ENCODE data around the gene PRIMA1. TPM values are rescaled to one million over a fixed set of nuclear protein-coding genes. Genes with fewer than 3 reads are reported as not detected.
A peak's percentile ranks its signal among the peaks of the same experiment; 100 is the strongest.

PRIMA1 gene, protein sequence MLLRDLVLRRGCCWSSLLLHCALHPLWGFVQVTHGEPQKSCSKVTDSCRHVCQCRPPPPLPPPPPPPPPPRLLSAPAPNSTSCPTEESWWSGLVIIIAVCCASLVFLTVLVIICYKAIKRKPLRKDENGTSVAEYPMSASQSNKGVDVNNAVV
- total RNA-seq = 2.6 and 5.7 TPM in 2 replicates
- 0.53 and 2.1 TPM in 2 replicates for polyA plus RNA-seq

DNA sequence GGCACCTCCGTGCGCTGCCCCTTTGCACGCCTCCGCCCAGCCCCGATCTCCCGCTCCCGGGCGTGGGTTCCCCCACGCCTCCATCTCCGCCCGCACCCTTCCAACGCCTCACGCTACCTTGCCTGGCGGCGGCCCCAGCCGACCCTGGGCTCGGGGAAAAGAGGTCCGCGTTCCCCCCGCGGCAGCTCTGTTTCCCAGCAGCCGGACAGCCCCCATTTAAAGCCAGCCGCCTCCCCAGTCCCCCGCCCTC lies at the start of gene PRIMA1:
Gene PRIMA1, minus strand, starts transcription at position 193 of the 250 bp plus-strand sequence. CDS start 767 bp downstream, outside the sequence.
- peaks cover 12% of the 10 kb centered on the region for H3K27me3 ChIP-seq
- H3K4me1 ChIP-seq (ENCODE audit: low read depth) = peaks cover 12% of the 10 kb centered on the region
- no peak within 1 kb of the TSS for H3K27ac ChIP-seq
- H3K4me3 ChIP-seq = peak within 1 kb of the TSS; percentile 37
- DNase-seq (ENCODE audit: low read depth in 1 of 2, low spot score in 1 of 2) = no peak
- TF ChIP-seq, protein P1, sequence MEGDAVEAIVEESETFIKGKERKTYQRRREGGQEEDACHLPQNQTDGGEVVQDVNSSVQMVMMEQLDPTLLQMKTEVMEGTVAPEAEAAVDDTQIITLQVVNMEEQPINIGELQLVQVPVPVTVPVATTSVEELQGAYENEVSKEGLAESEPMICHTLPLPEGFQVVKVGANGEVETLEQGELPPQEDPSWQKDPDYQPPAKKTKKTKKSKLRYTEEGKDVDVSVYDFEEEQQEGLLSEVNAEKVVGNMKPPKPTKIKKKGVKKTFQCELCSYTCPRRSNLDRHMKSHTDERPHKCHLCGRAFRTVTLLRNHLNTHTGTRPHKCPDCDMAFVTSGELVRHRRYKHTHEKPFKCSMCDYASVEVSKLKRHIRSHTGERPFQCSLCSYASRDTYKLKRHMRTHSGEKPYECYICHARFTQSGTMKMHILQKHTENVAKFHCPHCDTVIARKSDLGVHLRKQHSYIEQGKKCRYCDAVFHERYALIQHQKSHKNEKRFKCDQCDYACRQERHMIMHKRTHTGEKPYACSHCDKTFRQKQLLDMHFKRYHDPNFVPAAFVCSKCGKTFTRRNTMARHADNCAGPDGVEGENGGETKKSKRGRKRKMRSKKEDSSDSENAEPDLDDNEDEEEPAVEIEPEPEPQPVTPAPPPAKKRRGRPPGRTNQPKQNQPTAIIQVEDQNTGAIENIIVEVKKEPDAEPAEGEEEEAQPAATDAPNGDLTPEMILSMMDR (IDR thresholded peaks at IDR 0.05; ENCODE audit: low read depth, low read length) = no peak
- no peaks in the 10 kb centered on the region for H3K9me3 ChIP-seq (ENCODE audit: low read depth)
- H3K36me3 ChIP-seq = no peaks in the 10 kb centered on the region

DNA sequence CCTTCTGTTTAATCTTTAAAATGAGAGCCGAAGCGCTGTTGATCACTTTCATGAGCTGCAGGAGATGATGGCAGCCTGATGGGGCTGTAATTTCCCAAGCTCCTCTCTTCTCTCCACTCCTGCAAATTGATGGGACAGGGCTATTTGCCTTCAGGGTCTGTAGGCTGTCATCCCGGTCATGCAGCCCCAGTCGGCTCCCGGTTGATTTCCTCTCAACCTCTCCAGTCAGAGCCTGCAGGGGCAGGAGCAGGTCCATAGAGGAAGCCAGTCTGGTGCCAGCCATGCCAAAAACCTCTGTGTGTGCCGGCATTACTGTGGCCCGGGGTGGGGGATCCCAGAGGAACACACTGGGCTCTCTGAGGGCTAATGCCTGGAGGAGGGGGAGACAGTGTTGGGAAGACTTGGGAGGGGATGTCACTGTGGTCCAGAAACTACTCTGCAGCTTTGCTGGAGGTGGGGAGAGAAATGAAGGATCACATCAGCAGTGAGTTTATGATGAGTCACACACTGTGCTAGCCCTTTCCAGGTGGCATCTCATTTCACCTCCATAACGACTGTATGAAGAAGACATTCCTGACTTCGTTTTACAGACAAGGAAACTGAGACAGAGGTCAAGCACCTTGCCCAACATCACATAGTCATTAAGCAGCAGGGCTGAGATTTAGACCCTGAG lies 46.5 kb upstream of the PRIMA1 start:
- no peak overlapping the region for H3K27ac ChIP-seq
- no peaks in the 10 kb centered on the region for H3K9me3 ChIP-seq (ENCODE audit: low read depth)
- no peak overlapping the region for H3K4me3 ChIP-seq
- TF ChIP-seq, protein P1 (IDR thresholded peaks at IDR 0.05; ENCODE audit: low read depth, low read length) = no peak
- no peaks in the 10 kb centered on the region for H3K27me3 ChIP-seq
- H3K4me1 ChIP-seq (ENCODE audit: low read depth) = no peaks in the 10 kb centered on the region
- no peak for DNase-seq (ENCODE audit: low read depth in 1 of 2, low spot score in 1 of 2)
- no peaks in the 10 kb centered on the region for H3K36me3 ChIP-seq

DNA sequence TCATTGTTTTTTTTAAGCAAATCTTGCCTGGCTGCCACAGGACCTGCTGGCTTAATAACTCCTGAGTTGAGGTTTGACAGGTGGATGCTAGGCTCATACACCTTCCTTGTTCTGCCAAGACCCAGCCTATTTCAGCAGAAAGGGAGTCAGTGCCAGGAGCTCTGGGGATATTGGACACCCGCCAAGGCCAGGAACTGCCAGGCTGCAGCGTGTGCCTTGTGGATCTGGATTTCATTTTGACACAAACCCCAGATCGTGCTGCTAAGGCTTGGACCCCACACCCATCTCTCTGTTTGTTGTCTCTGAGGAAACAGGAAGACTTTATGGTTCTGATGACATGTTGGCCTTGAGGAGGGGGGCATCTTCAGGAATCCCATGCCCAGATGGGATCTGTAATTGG lies 44.4 kb upstream of the PRIMA1 start:
- no peaks in the 10 kb centered on the region for H3K4me1 ChIP-seq (ENCODE audit: low read depth)

DNA sequence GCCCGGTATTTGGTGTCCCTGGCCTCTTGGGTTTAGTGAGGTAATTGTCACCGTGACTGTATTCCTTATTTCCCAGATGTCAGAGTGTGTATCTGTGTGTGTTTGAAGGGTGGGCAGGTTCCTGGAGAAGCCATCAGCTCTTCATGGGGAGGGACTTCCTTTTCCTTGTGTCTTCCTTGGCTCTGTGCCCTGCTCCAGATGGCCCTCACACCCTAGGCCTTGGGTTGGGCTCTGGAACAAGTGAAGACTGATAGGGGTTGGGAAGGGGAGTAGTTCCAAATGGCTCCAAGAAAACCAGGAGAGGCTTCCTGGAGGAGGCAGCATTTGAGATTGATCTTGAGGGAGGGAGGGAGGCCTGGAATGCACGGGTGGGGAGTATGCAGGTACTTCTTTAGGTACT lies 43.8 kb upstream of the PRIMA1 start:
- H3K27ac ChIP-seq = no peak overlapping the region
- no peaks in the 10 kb centered on the region for H3K27me3 ChIP-seq
- H3K9me3 ChIP-seq (ENCODE audit: low read depth) = no peaks in the 10 kb centered on the region
- H3K4me1 ChIP-seq (ENCODE audit: low read depth) = no peaks in the 10 kb centered on the region
- no peaks in the 10 kb centered on the region for H3K36me3 ChIP-seq
- DNase-seq (ENCODE audit: low read depth in 1 of 2, low spot score in 1 of 2) = no peak
- TF ChIP-seq, protein P1 (IDR thresholded peaks at IDR 0.05; ENCODE audit: low read depth, low read length) = no peak
- H3K4me3 ChIP-seq = no peak overlapping the region

More for the DNA sequence above, 44.4 kb upstream of the PRIMA1 start:
- Histone ChIP-seq H3K27ac (no peak overlapping the region), H3K27me3 (no peaks in the 10 kb centered on the region), H3K9me3 (ENCODE audit: low read depth) (no peaks in the 10 kb centered on the region), H3K4me3 (no peak overlapping the region), H3K36me3 (no peaks in the 10 kb centered on the region)
- TF ChIP-seq, protein P1 (IDR thresholded peaks at IDR 0.05; ENCODE audit: low read depth, low read length) = no peak
- DNase-seq (ENCODE audit: low read depth in 1 of 2, low spot score in 1 of 2) = no peak

DNA sequence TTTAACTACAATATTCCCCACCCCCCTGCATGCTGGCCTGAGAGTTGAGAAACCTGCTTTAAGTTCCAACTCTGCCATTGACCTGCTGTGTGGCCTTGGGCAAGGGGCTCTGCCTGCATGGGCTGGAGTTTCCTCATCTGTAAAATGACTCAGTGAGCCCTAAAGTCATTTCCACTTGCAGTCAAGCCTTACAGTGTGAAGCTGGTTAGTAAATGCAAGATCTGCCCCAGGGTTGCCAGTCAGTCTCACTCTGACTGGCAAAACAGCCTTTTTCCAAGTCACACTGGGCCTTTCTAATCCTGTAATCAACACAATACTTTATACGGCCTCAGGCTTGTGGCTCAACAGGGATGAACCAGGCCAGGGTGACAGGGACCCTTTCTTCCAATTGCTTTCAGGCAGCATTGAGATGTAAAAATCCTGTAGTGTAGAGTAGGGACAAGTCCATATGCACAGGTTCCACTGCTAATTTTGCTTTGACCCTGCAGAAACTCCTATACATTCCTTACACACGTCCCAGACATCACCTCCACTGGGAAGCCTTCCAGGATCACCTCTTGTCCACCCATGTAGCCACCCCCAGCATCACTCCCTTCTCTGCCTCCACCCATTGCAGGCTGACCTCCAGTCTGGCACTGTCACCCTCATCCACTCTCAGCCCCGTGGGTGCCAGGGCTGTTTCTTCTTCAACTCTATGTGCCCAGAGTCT lies 42.6 kb upstream of the PRIMA1 start:
- H3K9me3 ChIP-seq (ENCODE audit: low read depth) = no peaks in the 10 kb centered on the region
- H3K4me3 ChIP-seq = no peak overlapping the region
- DNase-seq (ENCODE audit: low read depth in 1 of 2, low spot score in 1 of 2) = no peak
- TF ChIP-seq, protein P1 (IDR thresholded peaks at IDR 0.05; ENCODE audit: low read depth, low read length) = no peak
- no peak overlapping the region for H3K27ac ChIP-seq
- no peaks in the 10 kb centered on the region for H3K36me3 ChIP-seq
- H3K4me1 ChIP-seq (ENCODE audit: low read depth) = no peaks in the 10 kb centered on the region
- H3K27me3 ChIP-seq = no peaks in the 10 kb centered on the region
